NCI-H2029 treated with DMSO at 0.1 percent for 48 hours (cell line): Measurements from ENCODE around the gene UGT2A1.
"Not testable (repeated sequence)": the region's sequence is repeated elsewhere in the genome, so short reads cannot be mapped to it uniquely, and the experiment has no call there.

Experiments
- DNase-seq: peaks from one replicate; lab custom pipeline; 2025; lab: John Stamatoyannopoulos, UW

UGT2A1 gene

DNA sequence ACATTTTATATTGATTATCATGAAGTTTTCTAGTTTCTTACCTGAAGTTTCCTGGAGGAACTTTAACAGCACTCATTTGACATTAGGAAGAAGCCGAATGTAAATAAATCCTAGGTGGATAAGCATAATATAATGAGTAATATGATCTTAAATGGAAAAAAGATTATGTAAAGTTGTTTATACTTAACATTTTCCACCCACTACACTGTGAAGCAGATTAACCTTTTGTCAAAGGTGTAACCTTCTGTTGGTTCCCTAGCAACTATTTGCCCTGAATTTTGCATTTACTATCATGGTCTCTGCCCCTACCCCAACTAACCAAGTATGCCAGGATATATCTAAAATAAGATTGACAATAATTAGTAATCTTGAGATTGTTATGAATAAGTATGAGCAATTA, at the start of gene UGT2A1:
UGT2A1 (minus strand) TSS at position 101 of the 400 bp plus-strand sequence. CDS start 5,603 bp downstream, outside the sequence.
- DNase-seq, result no peak

DNA sequence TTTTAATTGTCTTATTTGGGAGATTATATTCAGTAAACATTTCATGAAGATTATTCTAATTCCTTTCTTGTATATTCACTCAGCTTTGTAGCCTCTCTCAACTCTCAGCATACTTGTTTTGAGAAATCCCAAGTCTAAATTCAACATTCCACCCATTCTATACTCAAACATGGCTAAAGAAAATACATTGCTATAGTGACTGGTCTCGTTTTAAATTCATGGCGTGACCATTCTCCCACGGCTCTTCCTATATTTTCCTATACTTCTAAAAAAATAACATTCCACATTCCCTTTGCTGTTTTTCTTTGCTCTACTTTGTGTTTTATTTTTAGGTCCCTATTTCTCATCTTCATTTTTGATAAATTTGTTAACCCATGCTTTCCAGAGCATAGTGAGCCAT, 49.2 kb upstream of the UGT2A1 start:
- no peak for DNase-seq

DNA sequence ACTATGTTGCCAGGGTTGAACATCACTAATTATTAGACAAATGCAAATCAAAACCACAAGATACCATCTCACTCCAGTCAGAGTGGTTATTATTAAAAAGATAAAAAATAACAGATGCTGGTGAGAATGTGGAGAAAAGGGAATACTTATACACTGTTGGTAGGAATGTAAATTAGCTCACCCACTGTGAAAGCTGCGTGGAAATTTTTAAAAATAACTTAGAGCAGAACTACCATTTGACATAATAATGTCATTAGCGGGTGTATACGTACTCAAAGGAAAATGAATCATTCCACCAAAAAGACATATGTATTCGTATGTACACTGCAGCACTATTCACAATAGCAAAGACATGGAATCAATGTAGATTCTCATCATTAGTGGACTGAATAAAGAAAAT, 48.6 kb upstream of the UGT2A1 start:
- DNase-seq, result no peak

DNA sequence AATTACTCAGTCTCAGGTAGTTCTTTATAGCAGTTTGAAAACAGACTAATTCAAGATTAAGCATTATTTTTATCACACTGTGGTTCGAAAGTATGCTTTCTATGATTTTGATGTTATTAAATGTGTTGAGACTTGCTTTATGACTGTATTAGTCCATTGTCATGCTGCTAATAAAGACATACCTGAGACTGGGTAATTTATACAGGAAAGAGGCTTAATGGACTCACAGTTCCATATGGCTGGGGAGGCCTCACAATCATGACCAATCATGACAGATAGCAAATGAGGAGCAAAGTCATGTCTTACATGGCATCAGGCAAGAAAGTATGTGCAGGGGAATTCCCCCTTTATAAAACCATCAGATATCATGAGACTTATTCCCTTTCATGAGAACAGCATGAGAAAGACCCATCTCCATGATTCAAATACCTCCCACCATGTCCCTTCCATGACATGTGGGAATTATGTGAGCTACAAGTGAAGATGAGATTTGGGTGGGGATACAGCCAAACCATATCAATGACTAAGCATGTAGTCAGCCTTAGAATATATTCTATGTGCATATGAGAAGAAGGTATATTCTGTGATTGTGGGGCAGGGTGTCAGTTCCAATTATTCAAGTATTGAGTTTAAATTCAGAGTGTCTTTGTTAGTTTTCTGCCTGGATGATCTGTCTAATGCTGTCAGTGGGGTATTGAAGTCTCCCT, 44.6 kb upstream of the UGT2A1 start:
- DNase-seq, result no peak

DNA sequence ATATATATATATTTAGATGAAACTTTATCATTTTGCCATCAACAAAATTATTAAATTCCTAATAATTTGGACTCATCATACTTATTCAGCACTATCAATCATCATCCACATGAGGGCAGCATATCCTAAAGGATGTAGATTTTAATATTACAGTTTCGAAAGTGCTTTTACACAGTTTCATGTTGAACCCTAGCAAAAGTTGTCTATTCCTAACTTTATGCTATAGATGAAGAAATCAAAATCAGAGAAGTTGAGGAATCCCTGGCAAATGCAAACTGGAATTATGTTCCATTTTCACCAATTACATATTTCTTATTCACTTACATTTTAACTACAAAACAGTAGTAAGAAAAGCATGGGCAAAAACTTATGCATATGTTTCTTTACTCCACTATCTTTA, 36.6 kb upstream of the UGT2A1 start:
- DNase-seq, result peak; percentile 56

DNA sequence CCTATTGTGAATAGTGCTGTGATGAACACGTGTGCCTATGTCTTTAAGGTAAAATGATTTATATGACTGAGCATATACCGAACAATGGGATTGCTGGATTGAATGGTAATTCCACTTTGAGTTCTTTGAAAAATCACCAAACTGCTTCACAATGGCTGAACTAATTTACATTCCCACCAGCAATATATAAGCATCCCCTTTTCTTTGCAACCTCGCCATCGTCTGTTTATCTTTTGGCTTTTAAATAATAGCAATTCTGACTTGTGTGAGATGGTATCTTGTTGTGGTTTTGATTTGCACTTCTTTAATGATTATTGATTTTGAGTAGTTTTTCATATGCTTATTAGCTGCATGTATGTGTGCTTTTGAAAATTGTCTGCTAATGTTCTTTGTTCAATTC, 31.8 kb upstream of the UGT2A1 start:
- DNase-seq, result no peak

DNA sequence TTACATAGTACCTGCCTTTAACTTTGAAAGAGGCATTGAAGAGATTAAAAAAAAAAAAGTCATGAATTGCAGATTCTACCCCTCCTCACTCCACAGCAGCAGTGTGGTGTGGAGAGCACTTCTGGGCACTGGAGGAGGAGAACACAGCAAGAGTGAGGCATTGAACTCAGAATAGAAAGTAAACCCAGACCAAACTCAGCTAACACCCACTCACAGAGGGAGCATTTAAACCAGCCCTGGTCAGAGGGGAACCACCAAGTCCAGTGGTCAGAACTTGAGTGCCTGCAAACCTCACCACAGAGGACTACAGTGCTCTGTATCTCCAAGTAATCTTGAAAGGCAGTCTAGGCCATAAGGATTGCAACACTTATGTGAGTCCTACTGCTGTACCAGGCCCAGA, 15.6 kb upstream of the UGT2A1 start:
- no peak for DNase-seq

DNA sequence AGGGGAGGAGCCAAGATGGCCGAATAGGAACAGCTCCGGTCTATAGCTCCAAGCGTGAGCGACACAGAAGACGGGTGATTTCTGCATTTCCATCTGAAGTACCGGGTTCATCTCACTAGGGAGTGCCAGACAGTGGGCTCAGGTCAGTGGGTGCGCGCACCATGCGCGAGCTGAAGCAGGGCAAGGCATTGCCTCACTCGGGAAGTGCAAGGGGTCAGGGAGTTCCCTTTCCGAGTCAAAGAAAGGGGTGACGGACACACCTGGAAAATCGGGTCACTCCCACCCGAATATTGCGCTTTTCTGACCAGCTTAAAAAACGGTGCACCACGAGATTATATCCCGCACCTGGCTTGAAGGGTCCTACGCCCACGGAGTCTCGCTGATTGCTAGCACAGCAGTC, 11.0 kb upstream of the UGT2A1 start:
- not testable (repeated sequence) for DNase-seq

DNA sequence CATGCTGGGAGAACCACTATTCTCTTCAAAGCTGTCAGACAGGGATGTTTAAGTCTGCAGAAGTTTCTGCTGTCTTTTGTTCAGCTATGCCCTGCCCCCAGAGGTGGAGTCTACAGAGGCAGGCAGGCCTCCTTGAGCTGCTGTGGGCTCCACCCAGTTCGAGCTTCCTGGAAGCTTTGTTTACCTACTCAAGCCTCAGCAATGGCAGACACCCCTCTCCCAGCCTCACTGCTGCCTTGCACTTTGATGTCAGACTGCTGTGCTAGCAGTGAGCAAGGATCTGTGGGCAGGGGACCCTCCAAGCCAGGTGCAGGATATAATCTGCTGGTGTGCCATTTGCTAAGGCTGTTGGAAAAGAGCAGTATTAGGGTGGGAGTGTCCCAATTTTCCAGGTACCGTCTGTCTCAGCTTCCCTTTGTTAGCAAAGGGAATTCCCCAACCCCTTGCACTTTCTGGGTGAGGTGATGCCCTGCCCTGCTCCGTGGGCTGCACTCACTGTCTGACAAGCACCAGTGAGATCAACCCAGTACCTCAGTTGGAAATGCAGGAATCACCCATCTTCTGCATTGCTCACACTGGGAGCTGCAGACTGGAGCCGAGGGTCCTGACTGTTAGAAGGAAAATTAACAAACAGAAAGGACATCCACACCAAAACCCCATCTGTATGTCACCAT, 8.2 kb upstream of the UGT2A1 start:
- not testable (repeated sequence) for DNase-seq

DNA sequence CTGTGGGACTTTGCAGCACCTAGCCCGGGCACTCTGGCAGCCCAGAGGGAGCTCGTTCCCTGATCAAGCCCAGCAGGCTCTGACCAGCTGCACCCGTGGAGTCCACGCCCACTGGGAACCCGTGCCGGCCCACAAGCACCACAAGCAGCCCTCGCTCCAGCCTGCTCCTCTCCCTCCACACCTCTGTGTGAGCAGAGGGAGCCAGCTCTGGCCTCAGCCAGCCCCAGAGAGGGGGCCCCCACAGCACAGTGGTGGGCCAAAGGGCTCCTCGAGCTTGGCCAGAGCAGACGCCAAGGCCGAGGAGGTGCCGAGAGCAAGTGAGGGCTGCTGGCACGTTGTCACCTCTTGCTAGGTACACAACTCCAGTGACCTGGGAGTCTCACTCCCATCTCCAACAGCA, 5.1 kb upstream of the UGT2A1 start:
- no peak for DNase-seq

DNA sequence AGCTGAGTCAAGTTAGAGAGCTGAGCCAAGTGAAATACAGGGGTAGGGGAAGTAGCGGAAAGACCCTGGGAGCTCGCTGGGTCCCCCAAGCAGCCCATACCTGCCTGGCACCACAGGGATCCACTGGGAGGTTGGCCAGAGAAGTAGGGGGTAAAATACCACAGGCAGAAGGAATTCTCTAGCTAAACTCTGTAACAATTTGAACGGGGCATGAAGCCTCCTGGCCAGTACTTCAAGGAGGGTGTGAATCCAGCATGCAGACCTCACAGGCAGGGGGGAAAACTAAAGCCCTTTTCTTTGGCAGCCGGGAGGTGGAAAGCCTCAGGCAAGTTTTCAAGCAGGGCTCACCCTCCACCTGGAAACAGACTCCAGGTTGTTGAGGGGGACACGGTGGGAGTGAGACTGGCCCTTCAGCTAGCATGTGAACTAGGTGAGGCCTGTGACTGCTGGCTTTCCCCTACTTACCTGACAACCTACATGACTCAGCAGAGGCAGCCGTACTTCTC, 3.7 kb upstream of the UGT2A1 start:
- no peak for DNase-seq

DNA sequence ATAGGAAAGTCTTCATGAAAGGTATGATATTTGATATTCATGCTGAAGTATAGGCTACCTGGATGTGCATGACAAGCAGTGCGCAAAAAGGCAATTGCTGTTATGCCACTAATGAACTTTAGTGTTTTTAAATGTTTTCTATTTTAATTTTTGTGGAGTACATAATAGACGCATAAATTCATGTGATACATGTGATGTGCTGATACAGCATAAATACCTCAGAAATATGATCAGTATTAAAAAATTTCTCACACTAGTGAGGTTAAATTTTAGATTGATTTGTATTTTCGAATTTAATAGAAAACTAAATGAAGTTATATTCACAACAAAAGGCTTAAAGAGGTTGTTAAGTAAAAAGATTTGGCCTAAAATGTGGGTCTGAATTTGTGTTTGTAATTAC, 2.2 kb downstream of the UGT2A1 start:
- DNase-seq, result no peak

DNA sequence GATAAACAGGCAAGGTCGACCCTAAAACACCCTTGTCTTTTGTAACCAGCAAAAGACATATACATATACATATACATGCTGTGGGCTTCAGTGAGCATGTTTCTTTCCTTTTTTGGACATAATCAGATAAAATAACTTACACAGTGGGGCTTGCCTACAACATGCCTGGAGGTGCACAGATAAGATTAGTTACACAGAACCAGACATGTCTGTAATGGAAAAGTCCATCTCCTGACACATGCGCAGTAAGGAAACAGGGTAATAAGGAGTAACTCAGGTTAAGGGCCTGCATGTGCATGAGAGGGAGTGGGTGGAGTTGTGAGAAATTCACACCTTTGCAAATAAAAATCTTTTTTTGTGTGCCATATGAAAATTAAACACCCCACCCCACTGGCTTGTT, 3.4 kb downstream of the UGT2A1 start:
- DNase-seq, result no peak

DNA sequence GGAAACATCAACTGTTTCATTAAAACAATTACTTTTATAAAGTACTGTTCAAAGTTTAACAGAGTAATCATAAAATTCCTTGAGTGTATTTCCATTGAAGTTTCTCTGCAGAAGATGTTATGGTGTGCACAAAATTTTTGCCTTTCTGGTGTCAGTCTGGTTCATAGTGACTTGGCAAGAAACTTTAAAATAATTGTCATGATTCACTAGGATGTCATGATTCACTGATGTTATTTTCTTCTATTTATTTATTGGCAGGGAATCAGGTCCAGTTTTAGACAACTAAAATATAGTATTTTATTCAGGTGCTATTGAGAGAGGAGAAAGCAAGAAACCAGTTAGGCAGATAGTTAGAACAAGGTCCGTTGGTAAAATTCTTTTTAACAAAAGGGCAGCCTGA, 3.8 kb downstream of the UGT2A1 start:
- no peak for DNase-seq

DNA sequence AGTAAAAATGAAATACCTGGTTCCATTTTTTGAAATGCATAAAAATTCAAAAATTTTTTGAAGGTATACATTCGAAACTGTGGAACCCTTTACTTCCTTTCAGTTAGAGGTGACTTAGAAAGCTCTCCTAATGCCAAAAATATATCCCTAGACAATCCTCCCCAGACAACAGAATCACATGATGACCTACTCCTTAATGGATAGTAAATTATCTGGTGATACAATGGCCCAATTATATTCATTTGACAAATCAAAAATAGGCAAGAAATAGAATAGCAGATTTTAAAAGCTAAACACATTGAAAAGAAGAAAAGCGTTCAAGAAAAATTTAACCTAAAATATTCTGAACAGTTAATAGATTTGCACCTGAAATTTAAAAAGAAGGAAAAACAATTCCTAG, 10.1 kb downstream of the UGT2A1 start:
- no peak for DNase-seq

DNA sequence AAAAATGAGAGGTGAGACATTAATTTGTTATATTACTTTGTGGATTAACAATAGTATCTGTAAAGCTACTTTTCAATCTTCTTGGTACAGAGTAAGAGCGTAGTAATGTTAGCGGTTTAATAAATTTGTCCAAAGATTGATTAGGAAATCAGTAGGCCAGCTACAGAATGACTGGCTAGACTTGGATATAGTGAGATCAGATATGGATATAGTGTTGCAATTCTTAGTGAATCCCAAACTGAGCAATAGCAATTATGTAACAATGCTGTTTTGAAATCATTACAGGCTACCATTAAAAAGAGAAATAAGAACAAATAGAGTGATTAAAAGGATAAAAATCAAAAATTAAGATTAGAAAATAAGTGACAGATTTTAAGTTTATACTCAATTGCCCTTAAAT, 12.8 kb downstream of the UGT2A1 start:
- DNase-seq, result no peak

DNA sequence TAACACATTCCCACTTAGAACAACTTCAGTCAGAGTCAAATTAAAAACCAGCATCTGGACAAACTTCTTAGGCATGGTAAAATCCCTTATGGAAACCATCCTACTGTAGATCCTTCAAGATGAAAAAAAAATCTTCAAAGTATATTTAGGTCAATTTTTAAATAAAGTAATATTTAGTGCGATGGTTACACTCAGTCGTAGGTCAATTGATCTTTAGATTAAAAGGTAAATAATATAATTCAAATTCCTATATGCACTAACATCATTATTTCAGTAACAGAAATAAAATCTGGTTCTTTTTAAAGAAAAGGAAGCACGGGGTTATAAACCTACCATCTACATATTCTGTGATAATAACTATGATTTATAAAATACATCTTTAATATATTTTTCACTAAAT, 13.5 kb downstream of the UGT2A1 start, which contains the start of gene UGT2A2:
UGT2A2 (minus strand) TSS at position 101 of the 400 bp plus-strand sequence; CDS start at position 99, 2 bp downstream.
- no peak for DNase-seq

DNA sequence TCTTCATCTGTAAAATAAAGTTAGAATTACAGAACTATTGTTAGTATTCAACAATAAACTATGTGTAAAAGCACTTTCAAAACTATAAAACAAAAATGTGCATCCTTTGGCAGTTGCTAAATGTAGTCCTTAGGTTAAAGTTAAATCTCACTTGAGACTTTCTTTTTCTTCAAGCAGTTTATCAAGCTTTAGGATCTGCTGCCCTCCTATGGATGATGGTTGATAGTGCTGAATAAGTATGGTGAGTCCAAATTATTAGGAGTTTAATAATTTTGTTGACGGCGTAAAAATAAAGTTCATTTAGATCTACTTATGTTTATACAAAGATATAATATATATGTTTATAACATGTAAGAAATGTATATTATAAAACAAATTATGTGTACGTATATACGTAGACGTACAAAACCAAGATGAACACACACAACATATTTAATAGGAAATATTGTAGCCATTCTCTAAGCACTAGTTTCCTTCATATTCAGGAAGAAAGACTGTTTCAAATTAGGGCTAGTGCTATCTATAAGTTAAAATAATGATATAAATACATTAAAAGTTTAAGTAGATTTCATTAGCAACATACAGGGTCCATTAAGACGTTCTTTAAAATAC, 35.9 kb downstream of the UGT2A1 start:
- peak; percentile 22 for DNase-seq

DNA sequence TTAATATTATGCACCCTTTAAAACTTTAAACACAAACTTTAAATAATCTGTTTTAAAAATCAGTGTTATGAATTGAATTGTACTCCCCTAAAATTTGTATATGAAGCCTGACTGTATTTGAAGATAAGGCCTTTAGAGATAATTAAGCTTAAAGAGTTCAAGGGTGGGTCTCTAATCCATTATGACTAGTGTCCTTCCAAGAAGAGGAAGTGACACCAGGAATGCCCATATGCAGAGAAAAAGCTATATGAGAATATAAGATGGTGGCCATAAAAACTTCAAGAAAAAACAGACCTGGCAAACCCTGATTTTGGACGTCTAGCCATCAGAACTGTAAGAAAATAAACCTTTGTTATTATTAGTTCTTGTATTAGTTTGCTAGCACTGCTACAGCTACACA, 42.6 kb downstream of the UGT2A1 start:
- DNase-seq, result no peak

DNA sequence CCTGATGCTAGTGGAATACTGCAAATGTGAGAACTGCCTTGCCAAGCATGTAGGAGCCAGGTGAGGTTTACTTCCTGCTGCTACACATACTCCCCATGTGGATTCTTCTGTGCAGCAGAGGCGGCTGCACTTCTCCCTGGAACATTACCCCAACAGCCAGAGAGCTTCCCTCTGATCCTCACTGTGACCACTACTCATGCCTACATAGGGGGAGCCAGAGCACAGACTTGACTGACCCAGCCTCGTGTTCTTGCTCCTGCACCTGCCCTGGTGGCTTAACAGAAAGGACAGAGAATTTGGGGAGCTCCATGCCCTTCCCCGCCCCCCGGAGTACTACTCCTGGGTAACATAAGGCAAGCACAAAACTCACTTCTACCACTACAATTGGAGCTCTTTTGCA, 52.0 kb downstream of the UGT2A1 start:
- no peak for DNase-seq

DNA sequence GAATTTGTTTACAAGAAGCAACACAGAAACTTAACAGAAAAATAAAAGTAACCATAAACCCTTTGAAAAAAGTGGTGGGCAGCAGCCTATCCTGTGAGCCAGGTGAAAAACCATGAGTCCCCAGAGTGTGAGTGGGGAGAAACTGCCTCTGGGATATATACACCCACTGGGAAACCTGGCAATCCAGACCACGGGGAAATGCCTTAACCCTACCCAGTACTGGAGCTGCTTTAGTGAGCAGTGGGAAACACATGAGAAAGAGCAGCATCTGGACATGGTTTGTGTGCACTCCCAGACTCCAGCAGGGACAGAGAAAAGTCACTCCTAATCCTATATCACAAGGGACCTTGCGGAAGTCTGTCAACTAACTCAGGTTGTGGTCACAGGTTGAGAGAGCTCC, 53.0 kb downstream of the UGT2A1 start:
- no peak for DNase-seq

DNA sequence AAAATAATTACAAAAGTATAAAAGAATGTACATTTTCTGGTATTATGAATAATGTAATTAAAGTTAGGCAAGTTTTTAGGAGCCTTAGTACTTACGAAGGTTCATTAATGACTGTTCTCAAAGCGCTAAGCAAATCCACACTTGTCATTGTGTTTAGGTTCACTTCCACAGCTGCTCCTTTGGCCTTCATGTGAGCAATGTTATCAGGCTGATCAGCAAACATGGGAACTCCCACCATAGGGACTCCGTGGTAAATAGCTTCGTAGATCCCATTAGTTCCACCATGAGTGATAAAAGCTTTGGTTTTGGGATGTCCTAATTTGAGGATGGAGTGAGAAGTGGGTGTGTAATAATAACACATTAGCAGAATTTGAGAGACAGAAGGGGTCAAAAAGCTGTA, 58.7 kb downstream of the UGT2A1 start:
- no peak for DNase-seq

DNA sequence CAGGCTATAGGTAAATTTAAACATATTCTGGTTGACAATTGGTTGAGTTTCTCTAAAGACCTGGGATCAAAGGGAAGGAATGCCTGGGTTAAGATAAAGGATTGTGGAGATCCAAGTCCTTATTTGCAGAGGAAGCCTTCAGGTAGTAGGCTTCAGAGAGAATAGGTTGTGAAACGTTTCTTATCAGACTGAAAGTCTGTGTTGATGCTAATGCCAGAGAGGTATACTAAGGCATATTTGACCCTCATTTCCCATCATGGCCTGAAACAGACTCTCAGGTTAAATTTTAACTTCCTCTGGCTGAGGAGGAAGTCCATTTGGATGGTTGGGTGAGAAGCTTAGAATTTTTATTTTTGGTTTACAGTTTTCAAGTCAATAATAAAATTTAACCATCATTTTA, 61.7 kb downstream of the UGT2A1 start:
- DNase-seq, result no peak
